Hematopoietic multipotent progenitor cell (in vitro differentiated cells): Measurements from ENCODE around the gene TTLL11. TPM values are rescaled to one million over a fixed set of nuclear protein-coding genes. Genes with fewer than 3 reads are reported as not detected.
"Not testable (repeated sequence)": the region's sequence is repeated elsewhere in the genome, so short reads cannot be mapped to it uniquely, and the experiment has no call there.

Experiments
- DNase-seq, 3 donors: peaks; one replicate each; pipeline ENCODE4 v3.0.0-alpha.2; 2011 to 2015; ENCODE audit warnings: low read depth in 2 of 3, low spot score in 2 of 3
- total RNA-seq: library from RNA; depleted of rRNA; stranded (reverse); fragments of >200 nt; gene quantifications from one replicate; pipeline ENCODE4 v1.2.3, GENCODE V29; 2012

TTLL11 gene
- total RNA-seq, 1 donor, result 5.1 TPM

GRCh38 chr9:121981118-121981883, 111.8 kb downstream of the TTLL11 start:
- DNase-seq, result no peak

- DNase-seq, result not testable (repeated sequence)
Observed at GRCh38 chr9:121980665-121981064, 112.4 kb downstream of the TTLL11 start.

- no peak for DNase-seq
Observed at GRCh38 chr9:121979736-121980135, 113.4 kb downstream of the TTLL11 start.

GRCh38 chr9:121976751-121977150, 116.4 kb downstream of the TTLL11 start:
- DNase-seq, result no peak

GRCh38 chr9:121975801-121976277, 117.3 kb downstream of the TTLL11 start:
- no peak for DNase-seq

GRCh38 chr9:121974421-121974820, 118.7 kb downstream of the TTLL11 start:
- DNase-seq, result no peak

GRCh38 chr9:121972501-121972981, 120.6 kb downstream of the TTLL11 start:
- DNase-seq, result no peak

- DNase-seq, result no peak
Observed at GRCh38 chr9:121968056-121968455, 125.1 kb downstream of the TTLL11 start.

GRCh38 chr9:121966706-121967105, 126.4 kb downstream of the TTLL11 start:
- DNase-seq, result no peak

- no peak for DNase-seq
Observed at GRCh38 chr9:121963528-121963995, 129.5 kb downstream of the TTLL11 start.

GRCh38 chr9:121962421-121962820, 130.7 kb downstream of the TTLL11 start:
- no peak for DNase-seq

- DNase-seq, result no peak
Observed at GRCh38 chr9:121960665-121961064, 132.4 kb downstream of the TTLL11 start.

- DNase-seq, result no peak
Observed at GRCh38 chr9:121958530-121958929, 134.6 kb downstream of the TTLL11 start.

GRCh38 chr9:121956808-121957207, 136.3 kb downstream of the TTLL11 start:
- DNase-seq, result no peak

- DNase-seq, result no peak
Observed at GRCh38 chr9:121955649-121956048, 137.5 kb downstream of the TTLL11 start.

- peak in 1 of 3 donors; percentile 28 for DNase-seq
Observed at GRCh38 chr9:121954477-121955140, 138.5 kb downstream of the TTLL11 start.

- no peak for DNase-seq
Observed at GRCh38 chr9:121952611-121953010, 140.5 kb downstream of the TTLL11 start.

GRCh38 chr9:121950866-121951265, 142.2 kb downstream of the TTLL11 start:
- no peak for DNase-seq

- DNase-seq, result no peak
Observed at GRCh38 chr9:121950441-121950840, 142.7 kb downstream of the TTLL11 start.

- no peak for DNase-seq
Observed at GRCh38 chr9:121949766-121950165, 143.3 kb downstream of the TTLL11 start.

- DNase-seq, result no peak
Observed at GRCh38 chr9:121949364-121949763, 143.7 kb downstream of the TTLL11 start.

- DNase-seq, result no peak
Observed at GRCh38 chr9:121947775-121948174, 145.3 kb downstream of the TTLL11 start.
